BLaER1 (cell line): ENCODE data around the gene OR52L1.

Experiments
- H3K27ac ChIP-seq: shearing (Covaris generic); formaldehyde crosslinking; 2 replicates; pipeline ENCODE4 v1.8.1; 2022
- H3K27me3 ChIP-seq: shearing (Covaris generic); formaldehyde crosslinking; 2 replicates; pipeline ENCODE4 v1.8.1; 2022
- H3K36me3 ChIP-seq: shearing (Covaris generic); formaldehyde crosslinking; 2 replicates; pipeline ENCODE4 v1.8.1; 2022
- H3K4me1 ChIP-seq: shearing (Covaris generic); formaldehyde crosslinking; 2 replicates; pipeline ENCODE4 v1.8.1; 2022
- H3K4me2 ChIP-seq: shearing (Covaris generic); formaldehyde crosslinking; 2 replicates; pipeline ENCODE4 v1.8.1; 2022
- H3K4me3 ChIP-seq: shearing (Covaris generic); formaldehyde crosslinking; 2 replicates; pipeline ENCODE4 v1.8.1; 2022
- H3K9ac ChIP-seq: shearing (Covaris generic); formaldehyde crosslinking; 2 replicates; pipeline ENCODE4 v1.8.1; 2022
- H3K9me3 ChIP-seq: shearing (Covaris generic); formaldehyde crosslinking; 2 replicates; pipeline ENCODE4 v1.8.1; 2022
- H4K20me1 ChIP-seq: shearing (Covaris generic); formaldehyde crosslinking; 2 replicates; pipeline ENCODE4 v1.8.1; 2022
- Cebpa-rat ChIP-seq: shearing (Covaris generic); IDR thresholded peaks from 2 replicates; pipeline ENCODE4 v1.8.1; 2022

Gene OR52L1

DNA sequence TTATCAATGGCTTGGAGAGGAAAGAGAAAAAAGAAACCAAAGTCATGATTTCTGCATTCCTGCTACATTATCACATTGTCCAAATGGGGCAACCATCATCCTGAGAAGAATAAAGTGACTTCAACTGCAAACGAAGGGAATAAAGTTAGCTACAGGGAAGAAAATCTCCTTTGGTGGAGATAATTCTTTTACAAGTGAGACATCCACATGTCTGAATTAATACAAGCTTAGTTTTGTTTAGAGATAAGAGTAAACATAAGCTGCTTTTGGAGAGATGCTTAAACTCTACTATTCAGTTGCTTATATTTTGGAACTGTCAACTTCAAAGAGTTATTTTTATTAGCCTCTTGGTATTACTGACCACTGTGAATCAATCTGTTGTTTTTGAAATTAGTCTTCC, at the start of gene OR52L1:
Gene OR52L1 (minus strand): TSS at position 101 of the 400 bp plus-strand sequence. CDS start 55 bp downstream, at position 46.
- H3K4me3 ChIP-seq, result no peak within 1 kb of the TSS
- no peaks in the 10 kb centered on the region for H3K36me3 ChIP-seq
- no peak within 1 kb of the TSS for H3K4me2 ChIP-seq
- no peak for TF ChIP-seq Cebpa-rat
- no peaks in the 10 kb centered on the region for H4K20me1 ChIP-seq
- no peak within 1 kb of the TSS for H3K9ac ChIP-seq
- H3K27ac ChIP-seq, result no peak within 1 kb of the TSS
- H3K27me3 ChIP-seq, result no peaks in the 10 kb centered on the region
- no peaks in the 10 kb centered on the region for H3K4me1 ChIP-seq
- peaks cover 7% of the 10 kb centered on the region for H3K9me3 ChIP-seq

DNA sequence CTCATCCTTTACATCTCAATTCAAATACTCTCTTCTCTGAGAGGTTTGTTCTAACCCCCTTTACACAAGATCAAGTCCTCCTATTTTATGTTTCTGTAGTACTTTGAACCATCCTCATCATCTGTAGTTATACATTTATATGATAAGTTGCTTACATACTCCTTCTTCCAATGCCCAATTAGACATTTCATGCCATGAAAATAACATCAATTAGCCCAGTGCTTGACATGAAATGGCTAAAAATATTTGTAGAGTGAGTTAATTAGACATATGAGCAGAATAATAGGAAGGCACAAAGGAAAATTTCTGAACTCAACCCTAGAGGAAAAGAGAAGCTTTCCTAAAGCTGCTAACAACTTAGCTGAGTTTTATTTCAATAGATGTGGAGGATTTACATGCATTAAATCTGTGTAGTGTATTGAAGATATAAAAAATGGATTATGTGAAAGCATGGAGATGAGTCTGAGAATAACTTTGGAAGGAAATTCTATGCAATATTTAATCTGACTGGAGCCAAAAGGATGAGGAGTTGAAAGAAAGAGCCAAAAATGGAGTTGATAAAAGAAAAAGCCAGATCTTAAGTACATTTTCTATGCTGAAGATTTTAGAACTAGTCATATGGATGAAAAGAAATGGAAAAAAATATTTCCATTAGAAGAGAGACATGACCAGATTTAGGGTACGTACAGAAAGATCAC, 44.1 kb upstream of the OR52L1 start, which contains the start of gene OR56A1:
Gene OR56A1 (minus strand): TSS at position 51 of the 698 bp plus-strand sequence. CDS start 3,066 bp downstream, outside the sequence.
- Histone ChIP-seq H3K27me3 (no peaks in the 10 kb centered on the region), H3K9ac (no peak within 1 kb of the TSS)

DNA sequence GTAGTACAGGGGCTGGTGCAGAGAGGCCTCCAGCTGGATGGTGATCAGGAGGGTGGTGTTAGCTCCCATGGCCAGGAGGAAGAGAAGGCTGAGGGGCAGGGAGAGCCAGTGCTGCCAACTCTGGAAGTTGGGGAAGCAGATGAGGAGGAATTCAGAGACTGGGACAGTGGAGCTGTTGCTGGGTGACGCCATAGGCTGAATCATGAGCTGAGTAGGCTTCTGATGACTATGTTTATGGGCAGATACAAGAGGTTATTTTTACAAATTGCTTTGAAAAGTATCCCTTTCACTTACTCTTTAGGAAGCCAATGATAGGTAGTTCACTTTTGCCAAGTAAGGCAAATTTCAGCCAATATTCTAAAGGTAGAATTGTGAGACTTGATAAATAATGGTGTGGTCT, 40.7 kb upstream of the OR52L1 start:
- TF ChIP-seq Cebpa-rat, result no peak
- Histone ChIP-seq H3K4me3 (no peak overlapping the region), H3K9me3 (no peaks in the 10 kb centered on the region), H3K4me1 (no peaks in the 10 kb centered on the region), H3K36me3 (no peaks in the 10 kb centered on the region), H3K27ac (no peak overlapping the region), H3K9ac (no peak overlapping the region), H3K27me3 (no peaks in the 10 kb centered on the region), H4K20me1 (no peaks in the 10 kb centered on the region), H3K4me2 (no peak overlapping the region)

More for the DNA sequence above, 44.1 kb upstream of the OR52L1 start, which contains the start of gene OR56A1:
- Histone ChIP-seq H3K9me3 (no peaks in the 10 kb centered on the region), H3K4me3 (no peak within 1 kb of the TSS), H3K4me1 (no peaks in the 10 kb centered on the region), H3K36me3 (no peaks in the 10 kb centered on the region), H3K4me2 (no peak within 1 kb of the TSS), H4K20me1 (no peaks in the 10 kb centered on the region), H3K27ac (no peak within 1 kb of the TSS)
- TF ChIP-seq Cebpa-rat, result no peak

DNA sequence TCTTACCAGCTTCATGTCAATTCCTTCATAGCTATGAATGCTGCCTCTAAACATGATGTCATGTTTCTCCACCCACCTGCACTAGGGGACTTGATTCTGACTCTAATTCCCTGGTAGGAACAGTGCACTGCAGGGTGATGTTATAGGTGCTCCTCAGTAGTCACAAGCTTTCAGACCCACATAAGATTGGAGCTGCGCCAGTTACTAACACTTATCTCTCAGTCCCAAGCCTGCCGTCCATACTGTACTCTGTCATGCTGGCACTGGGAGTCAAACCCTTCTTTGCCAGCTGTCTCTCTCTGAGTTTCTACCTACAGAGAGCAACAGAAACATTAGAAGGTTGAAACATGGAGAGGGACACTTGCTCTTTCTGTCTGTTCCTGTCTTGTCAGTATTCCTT, 38.3 kb upstream of the OR52L1 start:
- no peaks in the 10 kb centered on the region for H3K27me3 ChIP-seq
- H3K36me3 ChIP-seq, result no peaks in the 10 kb centered on the region
- H3K9me3 ChIP-seq, result no peaks in the 10 kb centered on the region
- no peak overlapping the region for H3K9ac ChIP-seq
- no peak overlapping the region for H3K27ac ChIP-seq
- no peak overlapping the region for H3K4me2 ChIP-seq
- no peaks in the 10 kb centered on the region for H3K4me1 ChIP-seq
- no peak overlapping the region for H3K4me3 ChIP-seq
- no peaks in the 10 kb centered on the region for H4K20me1 ChIP-seq
- no peak for TF ChIP-seq Cebpa-rat

DNA sequence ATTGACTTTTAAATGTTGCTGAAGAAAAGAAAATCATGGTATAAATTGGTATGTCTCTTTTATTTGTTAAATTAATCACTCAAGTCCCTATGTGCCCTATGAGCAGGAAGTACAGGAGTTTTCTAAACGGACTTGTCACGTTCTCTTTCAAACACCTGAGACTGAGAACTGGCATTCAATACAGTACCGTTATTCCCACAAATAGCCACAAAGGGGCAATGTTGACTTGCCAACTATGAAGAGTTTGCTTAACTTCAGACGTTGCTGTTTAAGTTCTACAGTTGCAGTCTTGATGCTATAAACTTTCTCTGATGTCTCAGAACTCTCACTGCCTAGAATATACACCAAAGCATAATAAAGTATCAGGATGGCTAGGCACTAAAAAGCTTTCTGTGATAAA, 36.2 kb upstream of the OR52L1 start:
- no peak overlapping the region for H3K27ac ChIP-seq
- no peaks in the 10 kb centered on the region for H3K9me3 ChIP-seq
- no peaks in the 10 kb centered on the region for H3K36me3 ChIP-seq
- no peak overlapping the region for H3K9ac ChIP-seq
- no peaks in the 10 kb centered on the region for H4K20me1 ChIP-seq
- no peaks in the 10 kb centered on the region for H3K4me1 ChIP-seq
- H3K4me2 ChIP-seq, result no peak overlapping the region
- TF ChIP-seq Cebpa-rat, result no peak
- H3K27me3 ChIP-seq, result no peaks in the 10 kb centered on the region
- H3K4me3 ChIP-seq, result no peak overlapping the region

DNA sequence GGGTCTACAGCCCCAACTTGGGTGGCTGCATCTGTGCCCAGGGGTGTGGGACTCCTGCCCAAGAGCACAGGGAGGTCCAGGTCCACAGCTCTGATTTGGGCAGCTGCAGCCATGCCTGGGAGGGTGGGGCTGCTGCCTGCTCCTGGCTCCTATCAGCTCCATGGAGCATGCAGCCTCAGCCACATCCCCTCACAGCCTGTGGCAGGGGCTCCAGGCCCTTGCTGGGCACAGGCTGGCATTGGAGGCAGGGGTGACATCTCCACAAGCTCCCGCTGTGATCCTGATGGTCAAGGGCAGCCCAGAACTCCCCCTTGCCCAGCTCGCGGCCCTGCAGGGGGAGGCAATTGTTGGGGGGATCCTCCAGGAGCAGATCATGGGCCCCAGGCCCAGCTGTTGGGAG, 26.3 kb upstream of the OR52L1 start:
- peaks cover 10% of the 10 kb centered on the region; the same call in 1 of the 2 replicates for H3K9me3 ChIP-seq
- H3K9ac ChIP-seq, result no peak overlapping the region
- H3K27me3 ChIP-seq, result no peaks in the 10 kb centered on the region
- H3K4me2 ChIP-seq, result no peak overlapping the region
- H3K36me3 ChIP-seq, result no peaks in the 10 kb centered on the region
- no peak for TF ChIP-seq Cebpa-rat
- H4K20me1 ChIP-seq, result no peaks in the 10 kb centered on the region
- no peak overlapping the region for H3K4me3 ChIP-seq
- H3K27ac ChIP-seq, result no peak overlapping the region
- H3K4me1 ChIP-seq, result no peaks in the 10 kb centered on the region

DNA sequence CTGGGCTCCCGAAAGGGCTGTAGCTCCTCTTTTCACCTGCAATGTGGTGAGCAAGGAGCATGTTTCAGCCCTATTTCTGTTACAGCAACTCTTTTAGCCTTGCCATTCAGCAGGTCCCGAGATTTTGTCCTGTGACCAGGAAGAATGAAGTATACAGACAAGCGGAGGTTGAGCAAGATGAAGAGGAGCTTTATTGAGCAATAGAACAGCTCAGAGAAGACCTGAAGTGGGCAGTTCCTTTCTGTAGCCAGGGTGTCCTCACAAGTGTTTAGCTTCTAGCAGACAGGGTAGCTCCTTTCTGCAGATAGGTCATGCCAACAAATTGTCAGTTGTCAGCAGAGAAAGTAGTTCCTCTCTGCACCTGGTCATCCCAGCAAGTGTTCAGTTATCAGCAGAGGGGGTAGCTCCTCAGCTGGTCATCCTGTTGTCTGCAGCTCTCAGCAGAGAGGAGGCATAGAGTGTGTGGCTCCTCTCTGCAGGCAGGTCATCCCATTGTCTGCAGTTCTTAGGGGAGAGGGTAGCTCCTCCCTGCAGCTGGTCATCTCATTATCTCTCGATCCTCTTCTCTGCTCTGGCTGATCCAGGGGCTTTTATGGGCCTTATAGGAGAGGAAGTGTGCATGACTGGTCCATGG, 25.4 kb upstream of the OR52L1 start:
- no peak for TF ChIP-seq Cebpa-rat
- Histone ChIP-seq H3K9ac (no peak overlapping the region), H3K4me1 (no peaks in the 10 kb centered on the region), H3K27ac (no peak overlapping the region), H3K4me3 (no peak overlapping the region), H3K4me2 (no peak overlapping the region), H3K9me3 (peaks cover 8% of the 10 kb centered on the region; the same call in 1 of the 2 replicates), H3K36me3 (no peaks in the 10 kb centered on the region), H3K27me3 (no peaks in the 10 kb centered on the region), H4K20me1 (no peaks in the 10 kb centered on the region)

DNA sequence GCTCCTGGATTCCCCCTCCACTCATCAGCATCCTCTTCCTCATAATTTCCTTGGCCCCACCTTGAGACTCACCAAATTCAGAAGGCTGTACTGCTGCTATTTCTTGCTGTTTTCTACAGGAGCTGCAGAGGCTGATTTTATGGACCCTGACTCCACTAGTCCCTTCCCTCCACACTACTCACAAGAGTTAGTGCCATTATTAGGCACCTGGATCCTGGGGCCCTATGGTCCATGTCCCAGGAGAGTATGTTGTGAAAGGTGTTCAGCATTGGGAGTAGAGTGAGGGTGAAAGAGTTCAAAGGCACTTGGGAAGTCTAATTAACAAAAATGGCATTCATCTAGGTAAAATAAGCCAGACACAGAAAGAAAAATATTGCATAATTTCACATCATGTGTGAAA, 20.1 kb upstream of the OR52L1 start, which contains the start of gene OR56A4:
Gene OR56A4 (minus strand): TSS at position 101 of the 400 bp plus-strand sequence. CDS start 3,954 bp downstream, outside the sequence.
- Histone ChIP-seq H3K4me2 (no peak within 1 kb of the TSS), H3K9me3 (no peaks in the 10 kb centered on the region), H3K4me3 (no peak within 1 kb of the TSS), H3K27ac (no peak within 1 kb of the TSS), H3K4me1 (no peaks in the 10 kb centered on the region), H3K36me3 (no peaks in the 10 kb centered on the region), H4K20me1 (no peaks in the 10 kb centered on the region), H3K27me3 (no peaks in the 10 kb centered on the region), H3K9ac (no peak within 1 kb of the TSS)
- TF ChIP-seq Cebpa-rat, result no peak

DNA sequence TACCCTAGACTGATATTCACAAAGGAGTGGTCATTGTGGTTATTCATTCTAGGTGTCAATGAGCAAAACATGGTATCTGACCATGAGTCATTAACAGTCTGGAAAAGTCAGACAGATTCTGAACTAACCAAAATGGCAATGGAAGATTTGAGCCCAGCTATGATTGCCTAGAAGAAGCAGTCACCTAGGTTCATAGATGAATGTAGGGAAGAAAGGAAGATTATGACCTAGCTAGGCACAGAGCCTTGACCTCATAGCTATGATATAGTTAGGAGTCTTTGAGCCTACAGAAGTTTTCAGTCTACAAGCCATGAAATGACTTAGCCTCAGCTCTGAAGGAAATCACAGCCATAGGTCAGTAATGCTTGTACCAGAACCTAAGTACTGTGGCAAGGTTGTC, 19.6 kb upstream of the OR52L1 start:
- H3K4me3 ChIP-seq, result no peak overlapping the region
- no peak overlapping the region for H3K4me2 ChIP-seq
- H3K9ac ChIP-seq, result no peak overlapping the region
- H3K9me3 ChIP-seq, result no peaks in the 10 kb centered on the region
- H3K36me3 ChIP-seq, result no peaks in the 10 kb centered on the region
- H3K27me3 ChIP-seq, result no peaks in the 10 kb centered on the region
- H3K27ac ChIP-seq, result no peak overlapping the region
- no peaks in the 10 kb centered on the region for H3K4me1 ChIP-seq
- no peaks in the 10 kb centered on the region for H4K20me1 ChIP-seq
- TF ChIP-seq Cebpa-rat, result no peak

DNA sequence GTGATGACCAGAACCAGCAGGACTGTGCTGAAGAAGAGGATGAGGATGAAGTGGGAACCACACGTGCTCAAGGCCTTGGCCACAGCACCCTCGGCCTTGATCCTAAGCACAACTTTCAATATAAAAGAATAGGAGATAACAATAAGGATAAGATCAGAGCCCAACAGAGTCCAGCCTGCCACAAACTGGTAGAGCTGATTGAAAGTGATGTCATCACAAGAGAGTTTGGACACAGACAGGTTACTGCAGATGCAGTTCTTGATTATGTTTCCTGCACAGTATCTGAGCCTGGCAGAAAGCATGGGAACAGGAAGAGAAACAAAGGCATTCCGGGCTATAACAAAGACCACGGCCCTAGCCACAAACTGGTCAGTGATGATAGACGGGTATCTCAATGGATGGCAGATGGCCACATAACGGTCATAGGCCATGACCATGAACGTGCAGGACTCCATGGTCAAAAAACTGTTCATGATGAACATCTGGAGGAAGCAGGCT, 15.5 kb upstream of the OR52L1 start:
- no peak overlapping the region for H3K4me3 ChIP-seq
- no peak for TF ChIP-seq Cebpa-rat
- H3K9ac ChIP-seq, result no peak overlapping the region
- no peaks in the 10 kb centered on the region for H3K27me3 ChIP-seq
- H3K4me2 ChIP-seq, result no peak overlapping the region
- H4K20me1 ChIP-seq, result no peaks in the 10 kb centered on the region
- no peaks in the 10 kb centered on the region for H3K9me3 ChIP-seq
- H3K4me1 ChIP-seq, result no peaks in the 10 kb centered on the region
- no peaks in the 10 kb centered on the region for H3K36me3 ChIP-seq
- H3K27ac ChIP-seq, result no peak overlapping the region
